Measurements from ENCODE around the gene LILRB4. TPM values are rescaled to one million over a fixed set of nuclear protein-coding genes. Genes with fewer than 3 reads are reported as not detected.
A peak's percentile ranks its signal among the peaks of the same experiment; 100 is the strongest.

The LILRB4 gene
- total and polyA plus RNA-seq, 9 of the 15 experiments (the other 6 are each of a cell fraction or from before 2014, with no cell fraction given), result not detected

DNA sequence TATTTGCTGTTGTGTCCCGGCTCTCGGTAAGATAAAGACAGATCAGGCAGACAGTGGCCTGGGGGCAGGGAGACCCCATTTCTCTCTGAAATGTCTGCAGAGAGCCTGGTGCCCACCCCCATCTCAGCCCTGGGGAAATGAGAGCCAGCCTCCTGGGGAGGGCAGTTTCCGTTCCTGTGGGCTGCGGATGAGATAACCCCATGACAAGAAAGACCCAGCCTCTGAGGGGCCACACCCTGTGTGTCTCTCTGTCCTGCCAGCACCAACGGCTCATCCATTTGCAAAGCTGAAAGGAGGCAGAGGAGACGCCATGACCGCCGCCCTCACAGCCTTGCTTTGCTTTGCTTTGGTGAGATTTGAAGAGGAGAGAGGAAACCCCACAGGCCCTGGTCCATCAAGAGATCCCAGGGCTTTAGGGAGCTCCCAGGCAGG is 33.3 kb downstream of the LILRB4 start (continued):
- TF ChIP-seq CEBPZ (IDR thresholded peaks at IDR 0.05; ENCODE audit: borderline replicate concordance, low read depth, low read length), result no peak
- no peak for TF ChIP-seq STAT5A (IDR thresholded peaks at IDR 0.05; ENCODE audit: borderline replicate concordance, low read length)

GRCh38 chr19:54696766-54697165 is 34.0 kb downstream of the LILRB4 start:
- in situ Hi-C loops (cut with MboI) (no loop called here), intact Hi-C loops (cut with micrococcal nuclease) (no loop called here)
- H3K79me2 ChIP-seq (ENCODE audit: control insufficient read depth, insufficient read depth, low read length), result no peaks in the 10 kb centered on the region; the same call in 2 of the 3 replicates
- H3K4me2 ChIP-seq (ENCODE audit: insufficient read depth, low read length), result peak overlapping the region; percentile 88
- POLR2A ChIA-PET, result interaction anchor here (0.7 to 1.4 kb wide), 2 partner anchors 10 to 138 kb away, joined by 3 to 4 read pairs; no protein-coding TSS in a partner anchor
- no peaks in the 10 kb centered on the region for H3K36me3 ChIP-seq (ENCODE audit: control insufficient read depth, insufficient read depth, low read length)
- DNase-seq (ENCODE audit: extremely low read depth in 1 of 4, low spot score in 3 of 4) (peak in 3 of 4 experiments; percentile 23 to 71 (median 29)), ATAC-seq (peak; percentile 76), FAIRE-seq (peak; percentile 77)
- 0% methylated on average over 2 of the region's 2 CpGs for WGBS (ENCODE audit: insufficient coverage, low coverage, missing lambda C conversion rate)
- no peaks in the 10 kb centered on the region for H3K9me1 ChIP-seq (ENCODE audit: control insufficient read depth, insufficient read depth, low read length)
- peak overlapping the region; percentile 53 to 56; a peak in 3 of 4 replicates for H3K9ac ChIP-seq (ENCODE audit: insufficient read depth in 1 of 2, low read depth in 2 of 2, low read length in 2 of 2)
- CTCF ChIA-PET (ENCODE audit: low intra/inter-chr PET ratio), result no interaction called here
- no peaks in the 10 kb centered on the region for H4K20me1 ChIP-seq (replicated peaks; ENCODE audit: control insufficient read depth, insufficient read depth, low read length)
- no peaks in the 10 kb centered on the region for H3K9me3 ChIP-seq (replicated peaks; ENCODE audit: control insufficient read depth, insufficient read depth, low read depth, low read length)
- H3K4me3 ChIP-seq, result peak overlapping the region; percentile 32
- H2AFZ ChIP-seq (ENCODE audit: low read depth, low read length), result peak overlapping the region; percentile 79; the same call in 1 of the 2 replicates
- H3K4me1 ChIP-seq (replicated peaks in 1 of 2; ENCODE audit: control insufficient read depth in 2 of 2, insufficient read depth in 2 of 2, low read length in 2 of 2), result peaks cover 22 to 41% of the 10 kb centered on the region in 2 experiments; a peak in 4 of 5 replicates
- peak overlapping the region; percentile 63 for H3K27ac ChIP-seq (ENCODE audit: extremely low read depth, low read depth, low read length)
- BruUV-seq (replicated peaks), result no TSS peak
- H3K27me3 ChIP-seq (ENCODE audit: control insufficient read depth in 2 of 2, insufficient read depth in 2 of 2, low read length in 2 of 2), result no peaks in the 10 kb centered on the region
- peak; percentile 35; the same call in 1 of the 2 replicates for TF ChIP-seq TCF3 (CRISPR knock-in tag; IDR thresholded peaks at IDR 0.05)
- TF ChIP-seq HES1 (IDR thresholded peaks at IDR 0.05; ENCODE audit: low read depth), result no peak
- no peak for TF ChIP-seq ZNF384 (IDR thresholded peaks at IDR 0.05; ENCODE audit: low read depth, low read length)
- TF ChIP-seq ESRRA (IDR thresholded peaks at IDR 0.05; ENCODE audit: borderline replicate concordance, low read depth), result no peak
- no peak for TF ChIP-seq ZNF133 (CRISPR knock-in tag; IDR thresholded peaks at IDR 0.05)
- TF ChIP-seq NCOR1 (IDR thresholded peaks at IDR 0.05), result peak; percentile 21; the same call in 1 of the 2 replicates
- peak; percentile 50 for TF ChIP-seq CBFA2T3 (IDR thresholded peaks at IDR 0.05)
- no peak for TF ChIP-seq HDAC8 (tag; IDR thresholded peaks at IDR 0.05)
- no peak for TF ChIP-seq NONO (IDR thresholded peaks at IDR 0.05; ENCODE audit: low read depth in 2 of 2, low read length in 1 of 2)
- TF ChIP-seq RCOR1 (IDR thresholded peaks at IDR 0.05; ENCODE audit: borderline replicate concordance in 1 of 2, low read depth in 2 of 2, low read length in 2 of 2), result peak in 1 of 2 experiments; percentile 34; a peak in 1 of 4 replicates
- no peak for TF ChIP-seq ZEB2 (IDR thresholded peaks at IDR 0.05)
- TF ChIP-seq POU5F1 (IDR thresholded peaks at IDR 0.05; ENCODE audit: borderline replicate concordance, low read depth, low read length, partially characterized antibody), result no peak

Measured in K562 (cell line).